ENCODE results near the gene AUTS2. TPM values are rescaled to one million over a fixed set of nuclear protein-coding genes. Genes with fewer than 3 reads are reported as not detected.

Gene AUTS2
- total RNA-seq, 1 donor from 2014 or later, result 9.9 TPM

DNA sequence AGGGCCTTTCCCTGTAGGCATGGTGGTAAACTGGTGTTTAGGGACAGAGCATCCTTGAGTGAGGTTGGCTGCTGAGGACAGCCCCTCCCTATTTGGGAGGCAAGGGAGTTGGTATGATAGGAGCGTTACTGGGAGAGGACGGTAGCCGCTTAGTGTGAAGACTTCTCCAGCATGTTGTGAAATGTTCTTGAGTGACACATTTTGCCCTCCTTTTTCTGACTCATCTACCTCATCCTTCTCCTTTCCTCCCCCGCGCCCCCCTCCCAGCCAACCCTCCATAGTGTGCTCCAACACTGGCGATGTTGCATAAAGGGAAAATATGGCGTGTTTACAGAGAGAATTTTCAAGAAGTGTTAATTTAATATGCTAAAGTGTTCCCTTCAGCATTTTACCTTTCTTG lies 888.7 kb downstream of the AUTS2 start:
- H3K27me3 ChIP-seq (ENCODE audit: control insufficient read depth, insufficient read depth, low read length), result no peaks in the 10 kb centered on the region
- TF ChIP-seq, protein P1, sequence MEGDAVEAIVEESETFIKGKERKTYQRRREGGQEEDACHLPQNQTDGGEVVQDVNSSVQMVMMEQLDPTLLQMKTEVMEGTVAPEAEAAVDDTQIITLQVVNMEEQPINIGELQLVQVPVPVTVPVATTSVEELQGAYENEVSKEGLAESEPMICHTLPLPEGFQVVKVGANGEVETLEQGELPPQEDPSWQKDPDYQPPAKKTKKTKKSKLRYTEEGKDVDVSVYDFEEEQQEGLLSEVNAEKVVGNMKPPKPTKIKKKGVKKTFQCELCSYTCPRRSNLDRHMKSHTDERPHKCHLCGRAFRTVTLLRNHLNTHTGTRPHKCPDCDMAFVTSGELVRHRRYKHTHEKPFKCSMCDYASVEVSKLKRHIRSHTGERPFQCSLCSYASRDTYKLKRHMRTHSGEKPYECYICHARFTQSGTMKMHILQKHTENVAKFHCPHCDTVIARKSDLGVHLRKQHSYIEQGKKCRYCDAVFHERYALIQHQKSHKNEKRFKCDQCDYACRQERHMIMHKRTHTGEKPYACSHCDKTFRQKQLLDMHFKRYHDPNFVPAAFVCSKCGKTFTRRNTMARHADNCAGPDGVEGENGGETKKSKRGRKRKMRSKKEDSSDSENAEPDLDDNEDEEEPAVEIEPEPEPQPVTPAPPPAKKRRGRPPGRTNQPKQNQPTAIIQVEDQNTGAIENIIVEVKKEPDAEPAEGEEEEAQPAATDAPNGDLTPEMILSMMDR (IDR thresholded peaks at IDR 0.05; ENCODE audit: insufficient read depth, low read length, poor library complexity, severe bottlenecking), result no peak
- DNase-seq (ENCODE audit: low read depth), result no peak
- no peaks in the 10 kb centered on the region for H3K36me3 ChIP-seq (ENCODE audit: control insufficient read depth, insufficient read depth, low read length)
- H3K4me3 ChIP-seq (ENCODE audit: low read depth, low read length), result no peak overlapping the region

DNA sequence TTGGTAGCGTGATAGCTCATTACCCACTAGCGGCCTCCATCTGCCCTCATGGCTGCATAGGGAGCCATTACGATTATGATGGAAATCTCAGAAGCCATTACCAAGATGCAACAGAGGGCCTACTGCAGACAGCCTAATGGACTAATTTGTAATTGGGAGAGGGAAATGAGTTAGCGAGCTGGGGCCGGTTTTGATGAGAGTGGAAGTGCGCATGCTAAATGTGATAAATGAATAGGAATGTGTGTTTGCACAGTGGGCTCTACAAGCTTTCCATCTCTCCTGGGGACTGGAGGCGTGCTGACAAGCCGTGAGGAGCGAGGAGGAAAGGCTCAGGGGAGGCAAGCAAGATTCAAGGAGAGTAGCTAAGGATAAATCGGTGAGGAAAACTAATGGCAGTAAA lies 889.2 kb downstream of the AUTS2 start:
- Histone ChIP-seq H3K27me3 (ENCODE audit: control insufficient read depth, insufficient read depth, low read length) (no peaks in the 10 kb centered on the region), H3K4me3 (ENCODE audit: low read depth, low read length) (no peak overlapping the region), H3K36me3 (ENCODE audit: control insufficient read depth, insufficient read depth, low read length) (no peaks in the 10 kb centered on the region)
- DNase-seq (ENCODE audit: low read depth), result no peak
- TF ChIP-seq, protein P1 (IDR thresholded peaks at IDR 0.05; ENCODE audit: insufficient read depth, low read length, poor library complexity, severe bottlenecking), result no peak

DNA sequence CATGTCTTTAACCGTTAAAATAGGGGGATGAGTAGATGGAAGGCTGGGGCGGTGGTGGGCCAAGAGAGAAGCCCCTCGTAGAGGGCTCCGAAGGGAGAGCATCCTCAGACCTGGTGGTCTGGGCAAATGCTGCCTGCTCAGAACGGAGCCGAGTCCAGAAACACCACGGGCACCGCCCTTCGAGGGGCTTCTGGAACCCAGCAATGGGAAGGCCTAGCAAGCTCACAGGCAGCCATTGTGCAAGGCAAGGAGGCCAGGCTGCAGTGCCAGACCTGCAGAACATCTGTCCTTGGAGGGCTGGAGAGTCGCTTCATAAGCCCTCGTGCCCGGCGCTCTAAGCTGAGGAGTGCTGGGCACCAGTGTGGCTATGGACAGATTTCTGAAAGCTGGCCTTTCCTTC lies 889.6 kb downstream of the AUTS2 start:
- DNase-seq (ENCODE audit: low read depth), result no peak
- Histone ChIP-seq H3K4me3 (ENCODE audit: low read depth, low read length) (no peak overlapping the region), H3K36me3 (ENCODE audit: control insufficient read depth, insufficient read depth, low read length) (no peaks in the 10 kb centered on the region), H3K27me3 (ENCODE audit: control insufficient read depth, insufficient read depth, low read length) (no peaks in the 10 kb centered on the region)
- TF ChIP-seq, protein P1 (IDR thresholded peaks at IDR 0.05; ENCODE audit: insufficient read depth, low read length, poor library complexity, severe bottlenecking), result no peak

GRCh38 chr7:70489813-70490212 lies 891.5 kb downstream of the AUTS2 start:
- H3K36me3 ChIP-seq (ENCODE audit: control insufficient read depth, insufficient read depth, low read length), result no peaks in the 10 kb centered on the region
- no peak for DNase-seq (ENCODE audit: low read depth)
- no peak overlapping the region for H3K4me3 ChIP-seq (ENCODE audit: low read depth, low read length)
- TF ChIP-seq, protein P1 (IDR thresholded peaks at IDR 0.05; ENCODE audit: insufficient read depth, low read length, poor library complexity, severe bottlenecking), result no peak
- H3K27me3 ChIP-seq (ENCODE audit: control insufficient read depth, insufficient read depth, low read length), result no peaks in the 10 kb centered on the region

DNA sequence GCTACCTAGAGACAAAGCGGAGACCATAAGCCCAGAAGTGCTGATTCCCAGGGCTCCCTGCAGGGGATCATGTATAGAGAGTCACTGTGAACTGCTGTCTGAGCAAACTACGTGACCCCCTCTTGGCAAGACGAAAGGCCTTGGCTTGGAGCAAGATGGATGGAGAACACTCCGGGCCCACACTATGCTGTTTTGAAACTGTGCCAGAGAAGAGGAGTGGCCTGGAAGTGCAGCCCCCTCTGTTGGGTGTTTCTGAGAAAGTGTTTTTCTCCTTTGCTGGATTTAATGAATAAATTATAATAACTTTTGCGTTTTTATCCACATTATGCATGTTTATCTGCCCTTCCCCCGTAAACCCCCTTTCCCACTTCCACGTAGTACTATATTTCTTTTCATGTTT lies 894.4 kb downstream of the AUTS2 start:
- no peak overlapping the region for H3K4me3 ChIP-seq (ENCODE audit: low read depth, low read length)
- TF ChIP-seq, protein P1 (IDR thresholded peaks at IDR 0.05; ENCODE audit: insufficient read depth, low read length, poor library complexity, severe bottlenecking), result no peak
- no peaks in the 10 kb centered on the region for H3K27me3 ChIP-seq (ENCODE audit: control insufficient read depth, insufficient read depth, low read length)
- DNase-seq (ENCODE audit: low read depth), result no peak
- H3K36me3 ChIP-seq (ENCODE audit: control insufficient read depth, insufficient read depth, low read length), result no peaks in the 10 kb centered on the region

DNA sequence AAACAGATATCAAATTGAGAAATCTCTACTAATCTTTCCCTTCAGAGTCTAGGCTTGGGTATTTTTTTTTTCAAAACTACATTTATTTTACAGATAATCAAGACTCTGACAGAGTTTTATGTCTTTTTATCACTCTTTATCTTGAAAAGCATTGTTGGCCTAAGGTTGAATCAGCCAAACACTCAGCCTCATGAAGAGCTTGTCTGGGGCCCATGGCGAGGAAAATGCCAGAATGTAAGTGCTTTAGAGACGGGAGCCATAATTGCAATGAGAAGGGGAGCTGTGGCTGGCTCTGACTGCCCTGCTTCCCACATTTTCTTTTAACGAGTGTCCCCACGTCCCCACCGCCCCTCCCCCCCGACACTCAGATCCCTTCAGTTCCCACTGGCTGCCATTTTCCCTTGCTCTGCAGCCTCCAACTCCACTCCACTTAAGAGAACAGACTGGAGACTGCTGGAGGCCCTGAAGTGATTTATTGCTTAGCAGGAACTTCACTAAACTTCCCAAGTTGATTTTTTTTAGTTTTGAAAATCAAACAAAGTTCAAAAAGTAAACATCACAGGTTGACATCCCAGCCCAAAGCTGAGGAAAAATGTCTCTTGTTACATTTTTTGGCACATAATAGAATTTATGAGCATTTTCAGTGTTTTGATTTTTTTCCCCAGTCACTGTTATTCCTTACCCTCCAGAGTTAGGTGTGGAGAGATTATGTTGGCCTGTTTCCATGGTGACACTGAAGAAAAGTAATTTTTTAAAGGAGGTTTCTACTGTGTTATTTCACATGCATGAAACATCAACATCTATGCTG lies 896.2 kb downstream of the AUTS2 start:
- Histone ChIP-seq H3K36me3 (ENCODE audit: control insufficient read depth, insufficient read depth, low read length) (no peaks in the 10 kb centered on the region), H3K27me3 (ENCODE audit: control insufficient read depth, insufficient read depth, low read length) (no peaks in the 10 kb centered on the region), H3K4me3 (ENCODE audit: low read depth, low read length) (no peak overlapping the region)
- TF ChIP-seq, protein P1 (IDR thresholded peaks at IDR 0.05; ENCODE audit: insufficient read depth, low read length, poor library complexity, severe bottlenecking), result no peak
- DNase-seq (ENCODE audit: low read depth), result no peak

Data from kidney epithelial cell (primary cell).